K562 (cell line): ENCODE data around the gene RBKS. TPM values are rescaled to one million over a fixed set of nuclear protein-coding genes. Genes with fewer than 3 reads are reported as not detected.

Experiments
- polyA plus RNA-seq, 8 experiments: library from polyadenylated mRNA; depleted of rRNA in 4 of 8; stranded (reverse) in 5 of 8; unstranded in 3 of 8; fragments of >200 nt; fragmentation: Nextera tagmentation in 2 of 8; fragmentation: Illumina TruSeq in 1 of 8; extraction: Ambion mirVana in 2 of 8; extraction: Trizol in 1 of 8; gene quantifications; 2 replicates each; pipeline versions ENCODE4 v1.2.1 to v1.2.3, GENCODE V29; 2011 to 2014; ENCODE audit warnings: inconsistent platforms in 1 of 8, missing spikeins in 1 of 8
- total RNA-seq, 7 experiments: library from RNA; depleted of rRNA in 6 of 7; stranded (reverse); fragments of >200 nt in 6 of 7; fragmentation: Illumina TruSeq in 2 of 7; extraction: Trizol in 2 of 7; gene quantifications; 2 replicates each; pipeline versions ENCODE4 v1.2.1 to v1.2.3, GENCODE V29; 2011 to 2021; ENCODE audit warnings: low replicate concordance in 1 of 7
- TF ChIP-seq, protein P1 (sequence below): fragments of 200-600 bp; sonication (generic); IDR thresholded peaks from one replicate; pipeline ENCODE4 v1.6.1; 2012; ENCODE audit warnings: mild to moderate bottlenecking, low read depth, low read length, inconsistent platforms

Gene RBKS
- total and polyA plus RNA-seq, 9 of the 15 experiments (the other 6 are each of a cell fraction or from before 2014, with no cell fraction given) = 0.06 to 0.39 (median 0.19) TPM

DNA sequence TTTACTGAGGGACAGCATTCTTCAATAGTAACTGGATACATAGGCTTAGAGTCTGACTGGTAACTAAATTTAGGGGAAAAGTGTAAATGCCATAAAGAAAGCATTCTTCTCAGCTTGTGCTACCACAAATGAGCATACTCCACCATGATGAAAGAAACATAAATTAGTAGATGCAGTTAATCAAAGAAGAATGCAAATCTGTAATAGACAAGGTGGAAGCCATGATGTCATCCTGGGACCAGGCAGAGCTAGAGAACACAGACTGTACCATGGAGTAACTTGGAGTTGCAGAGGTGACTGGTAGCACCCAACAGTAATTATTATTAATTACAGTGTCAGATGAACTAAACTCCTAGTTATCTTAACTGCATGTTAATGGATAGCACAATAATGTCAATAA lies 51.7 kb downstream of the RBKS start (continued):
- TF ChIP-seq, protein P1, sequence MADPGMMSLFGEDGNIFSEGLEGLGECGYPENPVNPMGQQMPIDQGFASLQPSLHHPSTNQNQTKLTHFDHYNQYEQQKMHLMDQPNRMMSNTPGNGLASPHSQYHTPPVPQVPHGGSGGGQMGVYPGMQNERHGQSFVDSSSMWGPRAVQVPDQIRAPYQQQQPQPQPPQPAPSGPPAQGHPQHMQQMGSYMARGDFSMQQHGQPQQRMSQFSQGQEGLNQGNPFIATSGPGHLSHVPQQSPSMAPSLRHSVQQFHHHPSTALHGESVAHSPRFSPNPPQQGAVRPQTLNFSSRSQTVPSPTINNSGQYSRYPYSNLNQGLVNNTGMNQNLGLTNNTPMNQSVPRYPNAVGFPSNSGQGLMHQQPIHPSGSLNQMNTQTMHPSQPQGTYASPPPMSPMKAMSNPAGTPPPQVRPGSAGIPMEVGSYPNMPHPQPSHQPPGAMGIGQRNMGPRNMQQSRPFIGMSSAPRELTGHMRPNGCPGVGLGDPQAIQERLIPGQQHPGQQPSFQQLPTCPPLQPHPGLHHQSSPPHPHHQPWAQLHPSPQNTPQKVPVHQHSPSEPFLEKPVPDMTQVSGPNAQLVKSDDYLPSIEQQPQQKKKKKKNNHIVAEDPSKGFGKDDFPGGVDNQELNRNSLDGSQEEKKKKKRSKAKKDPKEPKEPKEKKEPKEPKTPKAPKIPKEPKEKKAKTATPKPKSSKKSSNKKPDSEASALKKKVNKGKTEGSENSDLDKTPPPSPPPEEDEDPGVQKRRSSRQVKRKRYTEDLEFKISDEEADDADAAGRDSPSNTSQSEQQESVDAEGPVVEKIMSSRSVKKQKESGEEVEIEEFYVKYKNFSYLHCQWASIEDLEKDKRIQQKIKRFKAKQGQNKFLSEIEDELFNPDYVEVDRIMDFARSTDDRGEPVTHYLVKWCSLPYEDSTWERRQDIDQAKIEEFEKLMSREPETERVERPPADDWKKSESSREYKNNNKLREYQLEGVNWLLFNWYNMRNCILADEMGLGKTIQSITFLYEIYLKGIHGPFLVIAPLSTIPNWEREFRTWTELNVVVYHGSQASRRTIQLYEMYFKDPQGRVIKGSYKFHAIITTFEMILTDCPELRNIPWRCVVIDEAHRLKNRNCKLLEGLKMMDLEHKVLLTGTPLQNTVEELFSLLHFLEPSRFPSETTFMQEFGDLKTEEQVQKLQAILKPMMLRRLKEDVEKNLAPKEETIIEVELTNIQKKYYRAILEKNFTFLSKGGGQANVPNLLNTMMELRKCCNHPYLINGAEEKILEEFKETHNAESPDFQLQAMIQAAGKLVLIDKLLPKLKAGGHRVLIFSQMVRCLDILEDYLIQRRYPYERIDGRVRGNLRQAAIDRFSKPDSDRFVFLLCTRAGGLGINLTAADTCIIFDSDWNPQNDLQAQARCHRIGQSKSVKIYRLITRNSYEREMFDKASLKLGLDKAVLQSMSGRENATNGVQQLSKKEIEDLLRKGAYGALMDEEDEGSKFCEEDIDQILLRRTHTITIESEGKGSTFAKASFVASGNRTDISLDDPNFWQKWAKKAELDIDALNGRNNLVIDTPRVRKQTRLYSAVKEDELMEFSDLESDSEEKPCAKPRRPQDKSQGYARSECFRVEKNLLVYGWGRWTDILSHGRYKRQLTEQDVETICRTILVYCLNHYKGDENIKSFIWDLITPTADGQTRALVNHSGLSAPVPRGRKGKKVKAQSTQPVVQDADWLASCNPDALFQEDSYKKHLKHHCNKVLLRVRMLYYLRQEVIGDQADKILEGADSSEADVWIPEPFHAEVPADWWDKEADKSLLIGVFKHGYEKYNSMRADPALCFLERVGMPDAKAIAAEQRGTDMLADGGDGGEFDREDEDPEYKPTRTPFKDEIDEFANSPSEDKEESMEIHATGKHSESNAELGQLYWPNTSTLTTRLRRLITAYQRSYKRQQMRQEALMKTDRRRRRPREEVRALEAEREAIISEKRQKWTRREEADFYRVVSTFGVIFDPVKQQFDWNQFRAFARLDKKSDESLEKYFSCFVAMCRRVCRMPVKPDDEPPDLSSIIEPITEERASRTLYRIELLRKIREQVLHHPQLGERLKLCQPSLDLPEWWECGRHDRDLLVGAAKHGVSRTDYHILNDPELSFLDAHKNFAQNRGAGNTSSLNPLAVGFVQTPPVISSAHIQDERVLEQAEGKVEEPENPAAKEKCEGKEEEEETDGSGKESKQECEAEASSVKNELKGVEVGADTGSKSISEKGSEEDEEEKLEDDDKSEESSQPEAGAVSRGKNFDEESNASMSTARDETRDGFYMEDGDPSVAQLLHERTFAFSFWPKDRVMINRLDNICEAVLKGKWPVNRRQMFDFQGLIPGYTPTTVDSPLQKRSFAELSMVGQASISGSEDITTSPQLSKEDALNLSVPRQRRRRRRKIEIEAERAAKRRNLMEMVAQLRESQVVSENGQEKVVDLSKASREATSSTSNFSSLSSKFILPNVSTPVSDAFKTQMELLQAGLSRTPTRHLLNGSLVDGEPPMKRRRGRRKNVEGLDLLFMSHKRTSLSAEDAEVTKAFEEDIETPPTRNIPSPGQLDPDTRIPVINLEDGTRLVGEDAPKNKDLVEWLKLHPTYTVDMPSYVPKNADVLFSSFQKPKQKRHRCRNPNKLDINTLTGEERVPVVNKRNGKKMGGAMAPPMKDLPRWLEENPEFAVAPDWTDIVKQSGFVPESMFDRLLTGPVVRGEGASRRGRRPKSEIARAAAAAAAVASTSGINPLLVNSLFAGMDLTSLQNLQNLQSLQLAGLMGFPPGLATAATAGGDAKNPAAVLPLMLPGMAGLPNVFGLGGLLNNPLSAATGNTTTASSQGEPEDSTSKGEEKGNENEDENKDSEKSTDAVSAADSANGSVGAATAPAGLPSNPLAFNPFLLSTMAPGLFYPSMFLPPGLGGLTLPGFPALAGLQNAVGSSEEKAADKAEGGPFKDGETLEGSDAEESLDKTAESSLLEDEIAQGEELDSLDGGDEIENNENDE = no peak
